ENCODE results near the gene OSBPL6.
"Not testable (repeated sequence)": the region's sequence is repeated elsewhere in the genome, so short reads cannot be mapped to it uniquely, and the experiment has no call there.

The OSBPL6 gene

GRCh38 chr2:178193823-178194599 is at the start of gene OSBPL6:
Gene OSBPL6, plus strand, starts transcription at chr2:178194512. Its CDS starts 111,673 bp downstream, at chr2:178306185.
- peak; percentile 94 for DNase-seq (ENCODE audit: low read depth)
- H3K4me1 ChIP-seq (ENCODE audit: control insufficient read depth, insufficient read depth, low read length), result peaks cover 4% of the 10 kb centered on the region
- H3K36me3 ChIP-seq (ENCODE audit: control insufficient read depth, insufficient read depth, low read length, severe bottlenecking), result no peaks in the 10 kb centered on the region
- peak within 1 kb of the TSS; percentile 83 for H3K9ac ChIP-seq (ENCODE audit: low read length)
- H3K4me3 ChIP-seq (ENCODE audit: low read length), result peak within 1 kb of the TSS; percentile 85
- H3K9me3 ChIP-seq (ENCODE audit: control insufficient read depth, low read length), result no peaks in the 10 kb centered on the region
- H3K27me3 ChIP-seq (replicated peaks; ENCODE audit: control insufficient read depth, insufficient read depth, low read length), result no peaks in the 10 kb centered on the region

- Histone ChIP-seq H3K27me3 (replicated peaks; ENCODE audit: control insufficient read depth, insufficient read depth, low read length) (no peaks in the 10 kb centered on the region), H3K4me3 (ENCODE audit: low read length) (no peak overlapping the region), H3K4me1 (ENCODE audit: control insufficient read depth, insufficient read depth, low read length) (peaks cover 7% of the 10 kb centered on the region), H3K9me3 (ENCODE audit: control insufficient read depth, low read length) (no peaks in the 10 kb centered on the region), H3K36me3 (ENCODE audit: control insufficient read depth, insufficient read depth, low read length, severe bottlenecking) (no peaks in the 10 kb centered on the region), H3K9ac (ENCODE audit: low read length) (no peak overlapping the region)
- DNase-seq (ENCODE audit: low read depth), result peak; percentile 40
Observed at GRCh38 chr2:178152033-178152432, 42.3 kb upstream of the OSBPL6 start.

- H3K4me1 ChIP-seq (ENCODE audit: control insufficient read depth, insufficient read depth, low read length), result peaks cover 7% of the 10 kb centered on the region
- H3K27me3 ChIP-seq (replicated peaks; ENCODE audit: control insufficient read depth, insufficient read depth, low read length), result no peaks in the 10 kb centered on the region
- H3K36me3 ChIP-seq (ENCODE audit: control insufficient read depth, insufficient read depth, low read length, severe bottlenecking), result no peaks in the 10 kb centered on the region
- H3K9me3 ChIP-seq (ENCODE audit: control insufficient read depth, low read length), result no peaks in the 10 kb centered on the region
- no peak for DNase-seq (ENCODE audit: low read depth)
- H3K4me3 ChIP-seq (ENCODE audit: low read length), result no peak overlapping the region
- no peak overlapping the region for H3K9ac ChIP-seq (ENCODE audit: low read length)
Observed at GRCh38 chr2:178152542-178152941, 41.8 kb upstream of the OSBPL6 start.

GRCh38 chr2:178152977-178153376 is 41.3 kb upstream of the OSBPL6 start:
- Histone ChIP-seq H3K4me3 (ENCODE audit: low read length) (no peak overlapping the region), H3K4me1 (ENCODE audit: control insufficient read depth, insufficient read depth, low read length) (peaks cover 7% of the 10 kb centered on the region), H3K9me3 (ENCODE audit: control insufficient read depth, low read length) (no peaks in the 10 kb centered on the region), H3K9ac (ENCODE audit: low read length) (no peak overlapping the region), H3K27me3 (replicated peaks; ENCODE audit: control insufficient read depth, insufficient read depth, low read length) (no peaks in the 10 kb centered on the region), H3K36me3 (ENCODE audit: control insufficient read depth, insufficient read depth, low read length, severe bottlenecking) (no peaks in the 10 kb centered on the region)
- no peak for DNase-seq (ENCODE audit: low read depth)

DNA sequence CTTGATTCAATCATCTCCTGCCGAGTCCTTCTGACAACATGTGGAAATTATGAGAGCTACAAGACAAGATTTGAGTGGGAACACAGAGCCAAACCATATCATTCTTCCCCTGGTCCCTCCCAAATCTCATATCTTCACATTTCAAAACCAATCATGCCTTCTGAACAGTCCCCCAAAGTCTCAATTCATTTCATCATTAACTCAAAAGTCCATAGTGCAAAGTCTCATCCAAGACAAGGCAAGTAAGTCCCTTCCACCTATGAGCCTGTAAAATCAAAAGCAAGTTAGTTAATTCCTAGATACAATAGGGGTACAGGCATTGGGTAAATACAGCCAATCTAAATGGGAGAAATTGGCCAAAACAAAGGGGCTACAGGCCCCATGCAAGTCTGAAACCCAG is 40.4 kb upstream of the OSBPL6 start:
- H3K9ac ChIP-seq (ENCODE audit: low read length); H3K36me3 ChIP-seq (ENCODE audit: control insufficient read depth, insufficient read depth, low read length, severe bottlenecking); H3K4me3 ChIP-seq (ENCODE audit: low read length); H3K4me1 ChIP-seq (ENCODE audit: control insufficient read depth, insufficient read depth, low read length); H3K27me3 ChIP-seq (replicated peaks; ENCODE audit: control insufficient read depth, insufficient read depth, low read length); DNase-seq (ENCODE audit: low read depth); H3K9me3 ChIP-seq (ENCODE audit: control insufficient read depth, low read length): not testable (repeated sequence)

- H3K4me3 ChIP-seq (ENCODE audit: low read length), result no peak overlapping the region
- no peaks in the 10 kb centered on the region for H3K36me3 ChIP-seq (ENCODE audit: control insufficient read depth, insufficient read depth, low read length, severe bottlenecking)
- DNase-seq (ENCODE audit: low read depth), result no peak
- H3K9ac ChIP-seq (ENCODE audit: low read length), result no peak overlapping the region
- H3K4me1 ChIP-seq (ENCODE audit: control insufficient read depth, insufficient read depth, low read length), result peaks cover 7% of the 10 kb centered on the region
- H3K27me3 ChIP-seq (replicated peaks; ENCODE audit: control insufficient read depth, insufficient read depth, low read length), result no peaks in the 10 kb centered on the region
- no peaks in the 10 kb centered on the region for H3K9me3 ChIP-seq (ENCODE audit: control insufficient read depth, low read length)
Observed at GRCh38 chr2:178155524-178155923, 38.8 kb upstream of the OSBPL6 start.

GRCh38 chr2:178157574-178157973 is 36.7 kb upstream of the OSBPL6 start:
- no peak overlapping the region for H3K4me3 ChIP-seq (ENCODE audit: low read length)
- H3K4me1 ChIP-seq (ENCODE audit: control insufficient read depth, insufficient read depth, low read length), result peaks cover 2% of the 10 kb centered on the region
- H3K9ac ChIP-seq (ENCODE audit: low read length), result no peak overlapping the region
- no peaks in the 10 kb centered on the region for H3K27me3 ChIP-seq (replicated peaks; ENCODE audit: control insufficient read depth, insufficient read depth, low read length)
- no peak for DNase-seq (ENCODE audit: low read depth)
- H3K36me3 ChIP-seq (ENCODE audit: control insufficient read depth, insufficient read depth, low read length, severe bottlenecking), result no peaks in the 10 kb centered on the region
- H3K9me3 ChIP-seq (ENCODE audit: control insufficient read depth, low read length), result no peaks in the 10 kb centered on the region

DNA sequence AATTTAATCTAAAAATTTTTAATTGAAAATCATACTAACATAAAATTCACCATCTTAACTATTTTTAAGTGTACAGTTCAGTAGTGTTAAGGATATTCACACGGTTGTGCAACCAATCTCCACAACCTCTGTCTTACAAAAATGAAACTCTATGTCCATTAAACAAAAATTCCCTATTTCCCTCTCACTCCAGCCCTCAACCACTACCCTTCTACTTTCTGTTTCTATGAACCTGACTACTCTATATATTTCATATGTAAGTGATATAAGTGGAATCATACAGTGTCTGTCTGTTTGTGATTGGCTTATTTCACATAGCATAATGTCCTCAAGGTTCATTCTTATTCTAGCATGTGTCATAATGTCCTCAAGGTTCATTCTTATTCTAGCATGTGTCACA is 34.3 kb upstream of the OSBPL6 start:
- DNase-seq (ENCODE audit: low read depth), result no peak
- no peaks in the 10 kb centered on the region for H3K36me3 ChIP-seq (ENCODE audit: control insufficient read depth, insufficient read depth, low read length, severe bottlenecking)
- no peaks in the 10 kb centered on the region for H3K9me3 ChIP-seq (ENCODE audit: control insufficient read depth, low read length)
- no peak overlapping the region for H3K9ac ChIP-seq (ENCODE audit: low read length)
- no peaks in the 10 kb centered on the region for H3K4me1 ChIP-seq (ENCODE audit: control insufficient read depth, insufficient read depth, low read length)
- H3K4me3 ChIP-seq (ENCODE audit: low read length), result no peak overlapping the region
- no peaks in the 10 kb centered on the region for H3K27me3 ChIP-seq (replicated peaks; ENCODE audit: control insufficient read depth, insufficient read depth, low read length)

DNA sequence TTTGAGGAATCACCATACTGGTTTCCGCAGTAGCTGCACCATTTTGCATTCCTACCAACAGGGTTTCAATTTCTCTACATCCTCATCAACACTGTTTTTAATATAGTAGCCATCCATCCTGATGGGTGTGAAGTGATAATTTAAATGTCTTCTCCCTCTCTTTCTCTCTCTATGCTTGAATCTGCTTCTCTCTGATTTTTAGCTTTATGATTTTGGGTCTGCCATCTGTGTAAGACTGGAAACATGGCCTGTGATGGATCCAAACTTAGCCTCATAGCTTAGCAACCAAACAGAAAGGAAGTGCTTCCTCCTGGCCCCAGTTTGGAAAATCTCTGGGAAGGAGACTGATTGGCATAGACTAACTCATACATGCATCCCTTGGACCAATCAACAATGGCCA is 33.7 kb upstream of the OSBPL6 start:
- Histone ChIP-seq H3K36me3 (ENCODE audit: control insufficient read depth, insufficient read depth, low read length, severe bottlenecking) (no peaks in the 10 kb centered on the region), H3K9me3 (ENCODE audit: control insufficient read depth, low read length) (no peaks in the 10 kb centered on the region), H3K27me3 (replicated peaks; ENCODE audit: control insufficient read depth, insufficient read depth, low read length) (no peaks in the 10 kb centered on the region), H3K4me1 (ENCODE audit: control insufficient read depth, insufficient read depth, low read length) (no peaks in the 10 kb centered on the region), H3K4me3 (ENCODE audit: low read length) (no peak overlapping the region), H3K9ac (ENCODE audit: low read length) (no peak overlapping the region)
- no peak for DNase-seq (ENCODE audit: low read depth)

DNA sequence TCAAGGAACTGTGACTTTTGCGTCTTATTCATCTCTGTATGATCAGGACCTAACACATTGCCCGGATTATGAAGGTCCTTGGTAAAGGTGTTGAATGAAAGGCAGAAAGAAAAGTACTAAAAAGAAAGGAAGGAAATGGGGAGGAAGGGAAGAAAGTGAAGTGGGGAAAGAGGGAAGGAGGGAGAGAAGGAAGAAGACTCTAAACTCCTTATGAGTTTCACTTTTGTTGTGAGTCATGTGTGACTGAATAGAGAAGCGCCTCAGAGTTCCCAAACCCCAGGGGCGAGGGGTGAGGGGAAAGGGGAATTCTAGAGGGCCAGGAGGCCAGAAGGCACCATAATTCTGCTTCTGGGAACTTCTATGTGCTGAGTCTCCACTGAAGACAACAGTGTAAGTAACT is 30.9 kb upstream of the OSBPL6 start:
- Histone ChIP-seq H3K27me3 (replicated peaks; ENCODE audit: control insufficient read depth, insufficient read depth, low read length) (no peaks in the 10 kb centered on the region), H3K9me3 (ENCODE audit: control insufficient read depth, low read length) (no peaks in the 10 kb centered on the region), H3K4me3 (ENCODE audit: low read length) (peak overlapping the region; percentile 47), H3K4me1 (ENCODE audit: control insufficient read depth, insufficient read depth, low read length) (no peaks in the 10 kb centered on the region), H3K36me3 (ENCODE audit: control insufficient read depth, insufficient read depth, low read length, severe bottlenecking) (no peaks in the 10 kb centered on the region), H3K9ac (ENCODE audit: low read length) (no peak overlapping the region)
- DNase-seq (ENCODE audit: low read depth), result no peak

- Histone ChIP-seq H3K9ac (ENCODE audit: low read length) (no peak overlapping the region), H3K27me3 (replicated peaks; ENCODE audit: control insufficient read depth, insufficient read depth, low read length) (no peaks in the 10 kb centered on the region), H3K36me3 (ENCODE audit: control insufficient read depth, insufficient read depth, low read length, severe bottlenecking) (no peaks in the 10 kb centered on the region), H3K4me3 (ENCODE audit: low read length) (peak overlapping the region; percentile 47), H3K4me1 (ENCODE audit: control insufficient read depth, insufficient read depth, low read length) (no peaks in the 10 kb centered on the region), H3K9me3 (ENCODE audit: control insufficient read depth, low read length) (no peaks in the 10 kb centered on the region)
- no peak for DNase-seq (ENCODE audit: low read depth)
Observed at GRCh38 chr2:178163911-178164310, 30.4 kb upstream of the OSBPL6 start.

GRCh38 chr2:178173657-178174056 is 20.7 kb upstream of the OSBPL6 start:
- Histone ChIP-seq H3K9me3 (ENCODE audit: control insufficient read depth, low read length) (no peaks in the 10 kb centered on the region), H3K4me1 (ENCODE audit: control insufficient read depth, insufficient read depth, low read length) (no peaks in the 10 kb centered on the region), H3K9ac (ENCODE audit: low read length) (no peak overlapping the region), H3K36me3 (ENCODE audit: control insufficient read depth, insufficient read depth, low read length, severe bottlenecking) (no peaks in the 10 kb centered on the region), H3K27me3 (replicated peaks; ENCODE audit: control insufficient read depth, insufficient read depth, low read length) (no peaks in the 10 kb centered on the region), H3K4me3 (ENCODE audit: low read length) (no peak overlapping the region)
- DNase-seq (ENCODE audit: low read depth), result no peak

Data from adipocyte (in vitro differentiated cells).